Measurements from ENCODE around the gene SLC24A4. TPM values are rescaled to one million over a fixed set of nuclear protein-coding genes. Genes with fewer than 3 reads are reported as not detected.

The SLC24A4 gene
- total RNA-seq, 1 donor from 2014 or later, result 3.6 TPM

DNA sequence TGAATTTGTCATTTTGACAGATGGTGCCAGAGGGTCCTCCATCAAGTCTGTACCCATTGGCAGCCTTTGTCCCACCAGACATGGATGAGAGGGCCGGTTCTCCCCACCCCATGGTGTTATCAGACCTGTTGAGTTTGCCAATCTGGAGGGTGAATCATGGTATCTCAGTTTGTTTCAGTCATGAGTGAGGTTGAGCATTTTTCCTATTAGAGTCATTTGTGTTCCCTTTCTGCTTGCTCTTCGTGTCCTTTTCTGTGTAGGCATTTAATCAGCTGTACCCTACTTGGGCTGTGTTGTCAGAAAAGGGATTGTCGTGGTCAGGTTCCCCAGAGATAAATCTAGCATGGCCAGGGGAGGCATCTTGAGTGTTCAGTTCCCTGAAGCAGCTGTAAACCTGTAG, 30.5 kb downstream of the SLC24A4 start:
- ATAC-seq (no peak), DNase-seq (ENCODE audit: low spot score) (no peak)
- intact Hi-C loops (cut with DNase I), result no loop called here

DNA sequence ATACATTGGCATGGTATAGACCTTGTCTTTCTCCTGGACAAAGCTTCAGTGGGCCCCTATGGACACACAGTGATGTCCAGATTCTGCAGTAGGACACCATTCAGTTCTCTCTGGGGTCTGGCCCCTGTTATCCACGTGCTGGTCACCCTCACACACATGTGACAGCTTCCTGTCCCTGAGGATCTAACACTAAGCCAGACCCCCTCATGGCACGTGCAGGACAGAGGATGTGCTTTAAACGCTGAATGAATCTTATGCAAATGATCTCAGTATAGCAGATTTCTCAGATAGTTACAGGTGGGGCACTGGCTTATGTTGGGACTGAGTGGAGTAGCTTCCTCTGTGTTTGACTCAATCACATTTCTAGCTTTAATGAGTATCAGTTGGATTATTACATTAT, 33.7 kb downstream of the SLC24A4 start:
- intact Hi-C loops (cut with DNase I), result no loop called here
- no peak for DNase-seq (ENCODE audit: low spot score)
- no peak for ATAC-seq

- no peak for DNase-seq (ENCODE audit: low spot score)
- no peak for ATAC-seq
- intact Hi-C loops (cut with DNase I), result no loop called here
These were observed 37.8 kb downstream of the SLC24A4 start for GRCh38 chr14:92360651-92361370.

DNA sequence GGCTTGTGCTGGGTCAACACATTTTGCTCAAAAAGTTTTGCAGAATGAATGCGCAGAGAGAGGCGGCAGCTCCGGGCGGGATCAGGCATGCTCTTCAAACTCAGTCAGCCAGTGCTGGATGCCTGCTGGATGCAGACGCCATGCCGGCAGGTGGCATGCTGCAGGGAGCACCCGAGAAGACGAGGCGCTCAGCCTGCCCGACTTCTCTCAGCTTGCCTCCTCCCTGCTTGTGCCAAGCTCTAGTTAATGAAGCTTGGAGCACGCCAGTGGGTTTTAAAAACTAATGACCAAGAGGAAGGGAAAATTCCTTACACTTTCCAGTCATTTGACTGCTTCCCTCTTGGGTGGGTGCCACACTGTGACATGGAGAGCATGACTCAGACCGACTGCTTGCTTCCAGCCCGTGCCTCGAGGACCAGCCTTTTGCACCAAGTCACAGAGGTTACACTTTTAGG, 39.8 kb downstream of the SLC24A4 start:
- intact Hi-C loops (cut with DNase I), result no loop called here
- ATAC-seq, result no peak
- DNase-seq (ENCODE audit: low spot score), result no peak

- intact Hi-C loops (cut with DNase I), result no loop called here
- ATAC-seq (no peak), DNase-seq (ENCODE audit: low spot score) (no peak)
These were observed 43.3 kb downstream of the SLC24A4 start for GRCh38 chr14:92366237-92366636.

DNA sequence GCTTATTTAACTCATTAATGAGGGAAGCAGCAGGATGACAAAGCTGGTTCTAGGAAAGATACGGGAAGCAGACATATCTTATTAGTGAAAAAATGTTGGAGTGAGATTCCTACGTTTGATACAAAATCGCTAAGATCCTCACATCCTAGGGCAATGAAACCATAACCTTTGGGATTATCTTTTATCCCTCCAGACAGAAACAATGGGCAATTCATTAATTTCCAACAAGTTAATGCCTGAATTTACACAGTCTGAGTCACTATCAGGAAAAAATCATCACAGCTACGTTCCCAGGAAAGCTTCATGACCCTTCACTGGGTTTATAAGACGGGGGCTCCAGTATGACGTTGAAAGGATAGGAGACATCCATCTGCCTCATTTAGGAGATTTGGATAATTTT, 45.0 kb downstream of the SLC24A4 start:
- DNase-seq (ENCODE audit: low spot score) (no peak), ATAC-seq (no peak)
- intact Hi-C loops (cut with DNase I), result no loop called here

DNA sequence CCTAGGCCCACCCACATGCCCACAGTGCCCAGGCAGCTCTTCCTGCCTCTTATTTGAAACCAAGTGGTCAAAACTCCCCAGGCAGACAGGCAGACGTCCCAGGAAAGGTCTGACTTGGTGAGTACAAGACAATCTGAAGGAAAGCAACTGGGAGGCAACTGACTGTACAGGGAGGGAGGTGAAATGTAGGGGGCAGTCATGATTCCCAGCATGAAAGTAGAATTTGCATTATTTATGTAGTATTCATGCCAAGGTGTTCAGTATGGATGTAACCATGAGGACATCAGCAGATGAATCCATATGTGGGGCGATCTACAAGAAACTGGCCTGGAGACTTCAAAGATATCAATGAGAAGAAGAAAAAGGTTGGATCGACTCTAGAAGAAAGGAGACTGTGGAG, 46.1 kb downstream of the SLC24A4 start:
- intact Hi-C loops (cut with DNase I), result no loop called here
- DNase-seq (ENCODE audit: low spot score) (no peak), ATAC-seq (no peak)

DNA sequence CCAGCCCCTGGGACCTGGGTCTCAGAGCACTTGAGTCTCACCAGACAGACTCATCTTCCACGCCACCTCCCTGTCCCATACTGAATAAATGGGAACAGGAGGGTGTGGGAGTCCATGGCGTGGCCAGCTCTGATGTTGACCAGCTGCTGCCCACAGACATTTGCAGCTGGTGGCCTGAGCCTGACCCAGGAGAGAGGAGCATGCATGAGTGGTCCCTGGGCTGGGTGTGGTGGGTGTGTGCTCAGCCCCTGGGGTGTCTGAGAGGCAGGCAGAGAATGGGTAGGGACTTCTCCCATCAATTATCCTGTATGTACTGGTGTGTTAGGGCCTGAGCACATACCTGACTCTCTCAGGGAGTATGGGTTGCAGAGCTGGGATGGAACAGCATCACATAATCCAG, 49.3 kb downstream of the SLC24A4 start:
- DNase-seq (ENCODE audit: low spot score), result no peak
- intact Hi-C loops (cut with DNase I), result no loop called here
- ATAC-seq, result no peak

DNA sequence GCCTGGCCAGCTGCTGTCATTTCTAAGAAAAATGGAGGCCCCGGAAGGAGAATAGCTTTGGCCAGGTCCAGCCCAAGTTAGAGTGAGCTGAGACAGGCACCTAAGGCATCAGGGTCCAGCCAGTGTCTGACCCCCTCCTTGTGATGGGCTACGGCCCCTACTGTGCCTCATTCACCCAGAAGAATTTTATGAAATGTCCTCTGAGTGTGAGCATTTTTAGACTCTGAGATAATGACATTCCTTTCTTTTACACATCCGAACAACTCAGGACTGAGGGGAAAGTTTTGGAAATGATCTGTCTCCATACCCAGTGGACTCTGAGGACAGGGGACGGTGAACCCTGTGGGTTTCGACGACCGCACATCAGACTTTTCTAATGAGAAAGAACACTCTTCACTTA, 50.4 kb downstream of the SLC24A4 start:
- ATAC-seq (no peak), DNase-seq (ENCODE audit: low spot score) (no peak)
- intact Hi-C loops (cut with DNase I), result no loop called here

DNA sequence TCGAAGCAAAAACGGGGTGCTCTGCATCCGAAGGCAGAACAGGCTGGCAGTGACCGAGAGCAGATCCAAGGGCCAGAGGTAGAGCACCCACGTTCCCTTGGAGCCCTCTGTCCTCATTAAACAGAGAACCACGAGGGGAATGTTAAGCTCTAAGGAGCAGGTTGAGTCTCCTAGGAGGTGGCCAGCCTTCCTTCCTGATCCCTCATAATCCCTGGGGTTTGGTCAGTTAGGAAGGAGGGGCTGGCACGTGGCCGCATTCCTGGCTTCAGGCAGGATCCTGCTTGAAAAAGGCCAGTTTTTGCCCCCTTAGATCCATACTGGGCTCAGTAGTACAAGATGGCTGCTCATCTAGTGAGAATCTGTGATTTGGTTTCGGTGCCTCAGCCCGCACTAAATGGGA, 57.2 kb downstream of the SLC24A4 start:
- intact Hi-C loops (cut with DNase I), result no loop called here
- ATAC-seq (no peak), DNase-seq (ENCODE audit: low spot score) (no peak)

DNA sequence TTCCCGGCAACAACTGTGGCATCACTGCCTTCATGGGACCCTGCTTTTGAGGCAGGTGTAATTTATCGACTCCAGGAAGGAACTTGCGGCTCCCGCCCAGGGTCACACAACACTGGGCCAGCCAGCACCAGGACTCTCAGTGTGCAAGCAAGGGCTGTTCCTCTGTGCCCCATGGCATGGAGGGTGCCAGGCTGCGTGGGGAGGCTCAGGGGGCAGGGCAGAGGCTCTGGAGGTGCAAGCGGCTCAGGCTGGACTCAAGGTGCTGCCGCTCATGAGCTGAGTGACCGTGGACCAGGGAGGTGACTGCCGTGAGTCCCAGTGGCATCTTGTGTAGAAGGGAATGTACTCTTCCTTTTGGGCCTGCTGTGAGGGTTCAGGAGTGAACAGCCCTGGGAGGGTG, 57.6 kb downstream of the SLC24A4 start:
- ATAC-seq, result no peak
- intact Hi-C loops (cut with DNase I), result no loop called here
- no peak for DNase-seq (ENCODE audit: low spot score)

DNA sequence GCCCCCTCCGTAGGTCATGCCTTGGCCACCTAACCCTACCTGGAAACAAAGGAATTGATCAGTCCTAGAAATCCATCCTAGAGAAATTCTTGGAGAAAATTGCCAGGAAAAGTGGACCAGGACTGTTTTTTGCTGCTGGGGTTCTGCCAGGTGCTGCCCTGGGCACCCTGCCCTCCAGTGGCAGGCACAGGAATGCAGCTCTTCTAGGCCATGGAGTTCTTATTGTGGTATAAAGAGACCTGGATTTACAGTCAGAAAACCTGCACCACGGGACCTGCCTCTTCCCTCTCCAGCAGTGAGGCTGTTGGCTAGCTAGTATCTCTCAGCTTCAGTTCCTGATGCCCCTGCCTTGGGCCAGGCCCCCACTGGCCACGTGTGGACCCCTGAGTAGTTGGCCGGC, 59.7 kb downstream of the SLC24A4 start:
- ATAC-seq (no peak), DNase-seq (ENCODE audit: low spot score) (no peak)
- intact Hi-C loops (cut with DNase I), result no loop called here

- DNase-seq (ENCODE audit: low spot score) (no peak), ATAC-seq (no peak)
- intact Hi-C loops (cut with DNase I), result no loop called here
These were observed 60.8 kb downstream of the SLC24A4 start for GRCh38 chr14:92383805-92384204.

GRCh38 chr14:92384461-92385133, 61.6 kb downstream of the SLC24A4 start:
- intact Hi-C loops (cut with DNase I), result no loop called here
- ATAC-seq (no peak), DNase-seq (ENCODE audit: low spot score) (no peak)

- intact Hi-C loops (cut with DNase I), result no loop called here
- no peak for ATAC-seq
- no peak for DNase-seq (ENCODE audit: low spot score)
These were observed 62.6 kb downstream of the SLC24A4 start for GRCh38 chr14:92385561-92385960.

GRCh38 chr14:92386165-92386564, 63.2 kb downstream of the SLC24A4 start:
- intact Hi-C loops (cut with DNase I), result loop anchor here (2.0 kb wide), 1 partner anchor 41 kb away; no protein-coding TSS in a partner anchor
- ATAC-seq, result no peak
- no peak for DNase-seq (ENCODE audit: low spot score)

DNA sequence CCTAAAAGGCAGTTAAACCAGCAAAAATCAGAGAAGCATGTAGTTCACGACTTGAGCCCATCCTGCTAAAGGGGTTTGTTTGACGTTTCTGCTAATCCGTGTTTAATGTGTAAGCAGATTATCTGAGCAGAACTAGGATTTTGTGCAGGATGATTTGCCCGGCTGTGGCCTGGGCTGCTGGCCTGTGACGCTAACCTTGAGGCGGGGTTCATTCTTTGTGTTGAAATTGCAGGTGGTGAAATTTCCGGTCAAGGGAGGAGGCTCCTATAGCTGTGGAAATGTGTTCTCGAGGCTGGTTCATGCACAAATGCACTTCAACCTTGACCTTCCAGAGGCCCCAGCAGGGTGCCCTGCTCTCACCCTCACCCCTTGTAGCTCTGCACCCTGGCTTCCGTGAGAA, 63.7 kb downstream of the SLC24A4 start:
- intact Hi-C loops (cut with DNase I), result loop anchor here (2.0 kb wide), 1 partner anchor 40 kb away; no protein-coding TSS in a partner anchor
- ATAC-seq, result no peak
- no peak for DNase-seq (ENCODE audit: low spot score)

- intact Hi-C loops (cut with DNase I), result loop anchor here (2.0 kb wide), 1 partner anchor 39 kb away; no protein-coding TSS in a partner anchor
- ATAC-seq, result no peak
These were observed 64.6 kb downstream of the SLC24A4 start for GRCh38 chr14:92387578-92387977.

DNA sequence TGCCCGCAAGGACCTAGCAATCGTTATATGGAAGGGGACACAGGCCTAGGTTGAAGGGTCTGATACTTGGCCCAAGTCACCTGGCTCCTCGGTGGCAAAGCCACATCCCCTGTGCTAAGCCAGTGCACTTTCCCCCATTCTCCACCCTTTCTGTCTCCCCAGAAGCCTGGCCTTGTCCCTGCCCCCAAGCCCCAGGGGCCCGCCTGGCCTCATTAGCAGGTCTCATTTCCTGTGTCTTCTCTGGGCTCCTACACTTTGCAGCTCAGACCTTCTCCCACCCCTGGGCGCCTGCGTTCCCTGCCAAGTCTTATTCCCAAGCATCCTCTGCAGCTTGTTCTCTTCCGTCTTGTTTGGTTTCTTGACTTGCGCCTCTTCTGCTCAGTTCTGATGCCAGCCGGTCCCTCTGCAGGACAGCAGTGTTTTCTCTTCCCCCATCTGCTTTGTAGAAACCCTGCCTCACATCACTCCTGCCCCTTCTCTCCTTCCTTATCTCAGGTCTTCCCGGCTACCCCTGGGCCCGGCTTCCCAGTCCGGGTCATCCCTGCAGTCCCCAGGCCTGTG, 66.7 kb downstream of the SLC24A4 start:
- no peak for ATAC-seq
- no peak for DNase-seq (ENCODE audit: low spot score)
- intact Hi-C loops (cut with DNase I), result no loop called here

More at GRCh38 chr14:92387578-92387977, 64.6 kb downstream of the SLC24A4 start:
- no peak for DNase-seq (ENCODE audit: low spot score)

DNA sequence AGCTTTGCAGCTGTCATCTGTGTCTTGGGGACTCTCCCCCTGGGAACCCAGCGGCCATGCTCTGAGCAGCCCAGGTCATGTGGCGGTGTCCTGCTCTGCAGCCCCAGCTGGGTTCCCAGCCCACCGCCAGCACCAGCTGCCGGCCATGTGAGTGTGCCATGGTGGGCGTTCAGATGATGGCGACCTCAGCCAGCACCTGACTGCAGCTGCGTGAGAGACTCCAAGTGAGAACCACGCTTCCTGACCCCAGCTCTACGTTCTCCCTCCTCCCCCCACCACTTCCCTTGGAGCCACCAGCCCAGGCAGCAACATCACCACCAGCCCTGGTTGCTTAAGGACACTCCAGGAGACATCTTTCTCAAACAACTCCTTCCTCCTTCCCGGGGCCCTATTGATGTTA, 68.8 kb downstream of the SLC24A4 start:
- DNase-seq (ENCODE audit: low spot score) (no peak), ATAC-seq (no peak)
- intact Hi-C loops (cut with DNase I), result no loop called here

Measured in sciatic nerve (tissue), 2 donors.